ENCODE data around the gene CAGE1.
"Not testable (repeated sequence)": the region's sequence is repeated elsewhere in the genome, so short reads cannot be mapped to it uniquely, and the experiment has no call there.

The CAGE1 gene

DNA sequence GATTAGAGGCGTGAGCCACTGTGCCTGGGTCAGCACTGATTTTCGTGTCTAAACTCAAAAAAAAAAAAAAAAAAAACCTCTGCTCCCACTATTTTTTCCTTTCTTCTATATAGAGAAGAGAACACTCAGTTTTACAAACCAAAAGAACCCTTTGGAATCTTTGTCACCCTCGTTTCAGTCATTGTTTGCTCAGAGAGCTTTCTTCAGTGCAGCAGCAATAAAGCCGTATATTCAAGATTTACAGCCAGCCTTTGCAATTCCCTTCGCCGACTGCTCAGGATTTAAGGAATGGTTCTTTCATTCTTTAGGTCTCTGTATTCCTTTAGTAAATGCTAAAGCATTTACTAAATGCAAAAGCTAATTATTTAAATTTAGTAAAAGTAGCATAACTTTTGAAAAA lies 20.2 kb upstream of the CAGE1 start:
- no peak for DNase-seq (ENCODE audit: low read depth)

GRCh38 chr6:7406743-7407142 lies 17.2 kb upstream of the CAGE1 start:
- no peak for DNase-seq (ENCODE audit: low read depth)

- DNase-seq (ENCODE audit: low read depth): no peak
These were observed 15.0 kb upstream of the CAGE1 start for GRCh38 chr6:7404546-7404945.

DNA sequence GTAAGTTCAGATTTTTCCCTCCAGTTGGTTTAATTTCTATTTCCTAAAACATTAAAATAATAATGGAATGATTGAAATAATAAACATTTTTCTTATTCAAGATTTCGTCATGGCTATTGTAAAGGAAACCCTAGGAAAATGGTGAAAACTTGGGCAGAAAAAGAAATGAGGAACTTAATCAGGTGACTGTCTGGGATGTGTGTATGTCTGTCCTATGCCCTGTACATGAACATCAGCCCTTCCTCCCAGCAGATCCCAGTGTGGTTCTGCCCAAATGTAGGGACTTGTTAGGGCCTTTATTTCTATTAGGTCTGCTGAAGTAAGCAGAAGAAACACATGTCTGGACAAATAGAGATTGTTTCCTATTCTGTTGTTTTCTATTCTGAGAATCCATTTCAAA lies 13.2 kb upstream of the CAGE1 start:
- DNase-seq (ENCODE audit: low read depth): no peak

- no peak for DNase-seq (ENCODE audit: low read depth)
These were observed 11.5 kb upstream of the CAGE1 start for GRCh38 chr6:7401075-7401474.

DNA sequence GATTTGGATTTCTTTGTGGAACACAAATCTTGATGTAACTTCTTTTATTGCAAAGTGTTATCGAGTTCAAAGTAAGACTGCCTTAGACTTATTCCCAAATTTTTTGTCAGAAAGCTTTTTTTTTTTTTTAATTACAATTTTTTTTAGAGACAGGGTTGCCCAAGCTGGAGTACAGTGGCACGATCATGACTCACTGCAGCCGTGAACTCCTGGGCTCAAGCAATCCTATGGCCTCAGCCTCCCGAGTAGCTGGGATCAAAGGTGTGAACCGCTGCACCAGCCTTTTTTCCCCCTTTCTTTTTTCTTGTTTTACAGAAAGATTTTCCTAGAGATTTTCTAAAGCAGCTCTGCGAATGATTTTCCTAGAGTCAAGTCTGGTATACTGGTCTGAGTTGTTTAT lies 2.9 kb upstream of the CAGE1 start:
- no peak for DNase-seq (ENCODE audit: low read depth)

GRCh38 chr6:7391151-7391550 lies 1.6 kb upstream of the CAGE1 start:
- no peak for DNase-seq (ENCODE audit: low read depth)

DNA sequence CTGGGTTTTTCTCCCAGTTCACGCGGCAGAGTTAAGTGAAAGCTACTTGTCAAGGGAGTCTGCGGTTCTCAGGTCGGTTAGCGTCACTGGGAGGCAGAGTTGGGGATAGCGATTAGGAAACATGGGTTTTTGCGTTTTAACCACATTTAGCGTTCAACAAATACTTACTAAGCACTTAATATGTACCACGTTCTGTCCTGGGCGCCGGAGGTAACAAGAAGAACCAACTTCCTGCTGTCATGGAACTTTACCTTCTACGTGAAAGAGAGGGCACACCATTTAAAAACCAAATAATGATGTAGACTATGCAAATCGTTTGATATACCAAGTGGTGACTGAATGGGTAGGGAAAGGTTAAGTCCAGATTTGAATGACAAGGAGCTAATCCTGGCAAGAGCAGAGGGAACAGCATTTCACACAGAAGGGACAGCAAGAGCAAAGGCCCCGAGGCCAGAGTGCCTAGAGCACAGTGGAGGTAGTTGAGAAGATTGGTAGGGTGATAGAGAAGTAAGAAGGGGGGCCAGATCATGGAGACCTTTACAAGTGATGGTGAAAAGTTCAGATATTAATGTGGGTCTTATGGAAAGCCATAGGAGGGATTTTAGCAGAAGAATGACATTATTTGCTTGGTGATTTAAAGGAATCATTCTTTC lies 810 bp upstream of the CAGE1 start:
- no peak for DNase-seq (ENCODE audit: low read depth)

GRCh38 chr6:7389162-7389450 lies 436 bp downstream of the CAGE1 start:
- no peak for DNase-seq (ENCODE audit: low read depth)

DNA sequence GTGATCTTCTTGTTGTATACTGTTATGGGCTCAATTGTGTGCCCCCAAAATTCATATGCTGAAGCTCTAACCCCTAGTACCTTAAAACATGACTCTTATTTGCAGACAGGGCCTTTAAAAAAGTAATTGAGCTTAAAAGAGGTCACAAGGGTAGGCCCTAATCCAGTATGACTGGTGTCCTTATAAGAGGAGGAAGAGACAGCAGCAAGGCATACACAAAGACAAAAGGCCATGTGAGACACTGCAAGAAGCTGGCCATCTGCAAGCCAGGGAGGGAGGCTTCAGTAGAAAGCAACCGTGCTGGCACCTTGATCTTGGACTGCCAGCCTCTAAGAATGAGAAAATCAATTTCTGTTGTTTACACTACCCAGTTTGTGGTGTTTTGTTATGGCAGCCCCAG lies 8.4 kb downstream of the CAGE1 start:
- DNase-seq (ENCODE audit: low read depth): no peak

- DNase-seq (ENCODE audit: low read depth): no peak
These were observed 10.8 kb downstream of the CAGE1 start for GRCh38 chr6:7378740-7379139.

- DNase-seq (ENCODE audit: low read depth): no peak
These were observed 11.6 kb downstream of the CAGE1 start for GRCh38 chr6:7377961-7378360.

DNA sequence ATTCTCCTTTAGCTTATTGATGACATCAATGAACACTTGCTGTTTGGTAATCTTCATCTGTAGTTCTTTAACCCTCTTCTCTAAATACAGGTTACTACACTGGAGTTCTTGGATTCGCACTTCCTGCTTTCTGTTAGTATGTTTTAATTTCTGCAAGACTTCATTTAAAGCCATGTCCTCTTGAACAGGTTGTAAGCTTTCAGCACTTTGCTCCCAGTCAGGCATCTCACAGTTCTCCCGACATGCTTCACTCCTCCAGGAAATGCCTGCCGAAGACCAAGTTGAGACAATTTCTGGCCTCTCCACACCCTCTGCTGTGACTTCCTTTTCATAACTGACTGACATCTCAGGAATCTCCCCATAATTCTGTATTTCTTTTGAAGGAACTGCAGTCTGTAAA lies 15.8 kb downstream of the CAGE1 start:
- DNase-seq (ENCODE audit: low read depth): no peak

DNA sequence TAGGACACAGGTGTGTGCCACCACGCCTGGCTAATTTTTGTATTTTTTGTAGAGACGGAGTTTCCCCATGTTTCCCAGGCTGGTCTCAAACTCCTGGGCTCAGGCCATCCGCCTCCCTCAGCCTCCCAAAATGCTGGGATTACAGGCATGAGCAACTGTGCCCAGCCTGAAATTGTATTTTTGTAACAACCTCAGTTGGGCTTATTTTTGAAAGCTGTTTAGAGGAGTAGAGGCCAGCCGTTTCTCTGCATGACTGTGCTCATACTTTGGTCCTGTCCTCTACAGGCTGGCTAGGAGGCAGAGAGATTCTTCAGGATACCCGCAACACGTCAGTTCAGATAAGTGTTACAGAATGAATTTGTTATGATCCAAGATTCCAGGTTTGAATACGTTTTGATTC lies 22.1 kb downstream of the CAGE1 start:
- DNase-seq (ENCODE audit: low read depth): no peak

- not testable (repeated sequence) for DNase-seq (ENCODE audit: low read depth)
These were observed 37.6 kb downstream of the CAGE1 start for GRCh38 chr6:7351916-7352315.

DNA sequence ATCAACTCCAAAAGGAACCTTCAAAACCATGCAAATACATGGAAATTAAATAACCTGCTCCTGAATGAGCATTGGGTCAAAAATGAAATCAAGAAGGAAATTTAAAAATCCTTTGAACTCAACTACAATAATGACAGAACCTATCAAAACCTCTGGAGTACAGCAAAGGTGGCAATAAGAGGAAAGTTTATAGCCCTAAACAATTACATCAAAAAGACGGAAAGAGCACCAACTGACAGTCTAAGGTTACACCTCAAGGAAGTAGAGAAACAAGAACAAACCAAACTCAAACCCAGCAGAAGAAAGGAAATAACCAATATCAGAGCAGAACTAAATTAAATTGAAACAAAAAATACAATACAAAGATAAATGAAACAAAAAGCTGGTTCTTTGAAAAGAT lies 39.0 kb downstream of the CAGE1 start:
- not testable (repeated sequence) for DNase-seq (ENCODE audit: low read depth)

DNA sequence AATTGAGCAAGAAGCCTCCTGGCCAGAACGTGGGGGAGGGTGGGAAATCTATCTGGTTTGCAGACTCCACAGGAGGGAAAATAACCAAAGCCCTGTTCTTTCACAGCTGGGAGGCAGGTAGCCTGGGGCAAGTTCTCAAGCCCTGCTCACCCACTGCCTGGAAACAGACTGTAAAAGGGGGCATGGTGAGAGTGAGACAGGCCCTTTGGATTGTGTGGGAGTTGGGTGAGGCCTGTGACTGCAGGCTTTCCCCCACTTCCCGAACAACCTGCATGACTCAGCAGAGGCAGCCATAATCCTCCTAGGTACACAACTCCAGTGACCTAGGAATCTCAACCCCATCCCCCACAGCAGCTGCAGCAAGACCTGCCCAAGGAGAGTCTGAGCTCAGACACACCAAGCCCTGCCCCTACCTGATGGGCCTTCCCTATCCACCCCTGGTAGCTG lies 42.0 kb downstream of the CAGE1 start:
- not testable (repeated sequence) for DNase-seq (ENCODE audit: low read depth)

DNA sequence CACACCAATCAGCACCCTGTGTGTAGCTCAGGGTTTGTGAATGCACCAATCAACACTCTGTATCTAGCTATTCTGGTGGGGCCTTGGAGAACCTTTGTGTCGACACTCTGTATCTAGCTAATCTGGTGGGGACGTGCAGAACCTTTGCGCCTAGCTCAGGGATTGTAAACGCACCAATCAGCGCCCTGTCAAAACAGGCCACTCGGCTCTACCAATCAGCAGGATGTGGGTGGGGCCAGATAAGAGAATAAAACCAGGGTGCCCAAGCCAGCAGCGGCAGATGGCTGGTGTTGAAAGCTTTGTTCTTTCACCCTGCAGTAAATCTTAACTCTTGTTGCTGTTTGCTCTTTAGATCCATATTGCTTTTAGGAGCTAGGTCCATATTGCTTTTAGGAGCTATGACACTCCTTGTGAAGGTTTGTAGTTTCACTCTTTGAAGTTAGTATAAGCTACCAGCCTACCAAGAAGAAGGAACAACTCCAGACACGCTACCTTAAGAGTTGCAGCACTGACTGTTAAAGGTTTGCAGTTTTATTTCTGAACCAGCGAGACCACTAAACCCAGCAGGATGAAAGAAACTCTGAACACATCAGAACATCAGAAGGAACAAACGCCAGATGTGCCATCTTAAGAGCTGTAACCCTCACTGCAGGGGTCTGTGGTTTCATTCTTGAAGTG lies 44.6 kb downstream of the CAGE1 start:
- DNase-seq (ENCODE audit: low read depth): not testable (repeated sequence)

- no peak for DNase-seq (ENCODE audit: low read depth)
These were observed 45.7 kb downstream of the CAGE1 start for GRCh38 chr6:7343546-7344475.

- DNase-seq (ENCODE audit: low read depth): no peak
These were observed 47.4 kb downstream of the CAGE1 start for GRCh38 chr6:7341989-7342742.

GRCh38 chr6:7341271-7341670 lies 48.3 kb downstream of the CAGE1 start:
- no peak for DNase-seq (ENCODE audit: low read depth)

- DNase-seq (ENCODE audit: low read depth): not testable (repeated sequence)
These were observed 50.4 kb downstream of the CAGE1 start for GRCh38 chr6:7339007-7339732.

Data from activated gamma-delta T cell treated with anti-CD3 and anti-CD28 coated beads, Interleukin-2, amount 50 U/mL, for 16 hours (primary cell).